ENCODE data around the gene HSP90AB1.

DNA sequence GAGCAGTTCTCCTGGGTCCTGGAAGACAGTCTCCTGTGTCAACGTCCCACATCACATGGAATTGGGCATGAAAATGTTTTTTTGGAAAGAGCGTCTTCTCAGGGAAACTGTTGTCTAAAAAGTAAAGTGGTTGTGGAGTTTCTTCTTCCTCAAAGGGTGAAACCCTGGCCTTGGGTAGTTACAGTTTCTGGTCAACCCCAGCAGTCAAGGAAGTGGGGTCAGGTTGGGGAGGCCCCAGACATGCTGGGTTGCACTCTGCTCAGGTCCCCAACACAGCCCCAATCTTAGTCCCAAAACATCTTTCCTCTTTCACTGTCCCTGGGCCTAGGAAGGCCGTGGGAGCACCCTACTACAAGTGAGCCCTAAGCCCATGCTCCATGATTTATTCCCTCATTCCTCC, 19.4 kb downstream of the HSP90AB1 start:
- TF ChIP-seq POLR2A (IDR thresholded peaks at IDR 0.05) = no peak
- TF ChIP-seq, protein P1, sequence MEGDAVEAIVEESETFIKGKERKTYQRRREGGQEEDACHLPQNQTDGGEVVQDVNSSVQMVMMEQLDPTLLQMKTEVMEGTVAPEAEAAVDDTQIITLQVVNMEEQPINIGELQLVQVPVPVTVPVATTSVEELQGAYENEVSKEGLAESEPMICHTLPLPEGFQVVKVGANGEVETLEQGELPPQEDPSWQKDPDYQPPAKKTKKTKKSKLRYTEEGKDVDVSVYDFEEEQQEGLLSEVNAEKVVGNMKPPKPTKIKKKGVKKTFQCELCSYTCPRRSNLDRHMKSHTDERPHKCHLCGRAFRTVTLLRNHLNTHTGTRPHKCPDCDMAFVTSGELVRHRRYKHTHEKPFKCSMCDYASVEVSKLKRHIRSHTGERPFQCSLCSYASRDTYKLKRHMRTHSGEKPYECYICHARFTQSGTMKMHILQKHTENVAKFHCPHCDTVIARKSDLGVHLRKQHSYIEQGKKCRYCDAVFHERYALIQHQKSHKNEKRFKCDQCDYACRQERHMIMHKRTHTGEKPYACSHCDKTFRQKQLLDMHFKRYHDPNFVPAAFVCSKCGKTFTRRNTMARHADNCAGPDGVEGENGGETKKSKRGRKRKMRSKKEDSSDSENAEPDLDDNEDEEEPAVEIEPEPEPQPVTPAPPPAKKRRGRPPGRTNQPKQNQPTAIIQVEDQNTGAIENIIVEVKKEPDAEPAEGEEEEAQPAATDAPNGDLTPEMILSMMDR (IDR thresholded peaks at IDR 0.05) = no peak
